Activated CD4-positive, alpha-beta T cell treated with anti-CD3 and anti-CD28 coated beads, Interleukin-2, amount 50 U/mL, for 24 hours (primary cell): ENCODE measurements around the gene ZNF354C.

Experiments
- DNase-seq, 2 donors: peaks; one replicate each; pipeline ENCODE4 v3.0.0-alpha.2; 2020; ENCODE audit warnings: low read depth in 1 of 2, low spot score in 1 of 2

Gene ZNF354C

DNA sequence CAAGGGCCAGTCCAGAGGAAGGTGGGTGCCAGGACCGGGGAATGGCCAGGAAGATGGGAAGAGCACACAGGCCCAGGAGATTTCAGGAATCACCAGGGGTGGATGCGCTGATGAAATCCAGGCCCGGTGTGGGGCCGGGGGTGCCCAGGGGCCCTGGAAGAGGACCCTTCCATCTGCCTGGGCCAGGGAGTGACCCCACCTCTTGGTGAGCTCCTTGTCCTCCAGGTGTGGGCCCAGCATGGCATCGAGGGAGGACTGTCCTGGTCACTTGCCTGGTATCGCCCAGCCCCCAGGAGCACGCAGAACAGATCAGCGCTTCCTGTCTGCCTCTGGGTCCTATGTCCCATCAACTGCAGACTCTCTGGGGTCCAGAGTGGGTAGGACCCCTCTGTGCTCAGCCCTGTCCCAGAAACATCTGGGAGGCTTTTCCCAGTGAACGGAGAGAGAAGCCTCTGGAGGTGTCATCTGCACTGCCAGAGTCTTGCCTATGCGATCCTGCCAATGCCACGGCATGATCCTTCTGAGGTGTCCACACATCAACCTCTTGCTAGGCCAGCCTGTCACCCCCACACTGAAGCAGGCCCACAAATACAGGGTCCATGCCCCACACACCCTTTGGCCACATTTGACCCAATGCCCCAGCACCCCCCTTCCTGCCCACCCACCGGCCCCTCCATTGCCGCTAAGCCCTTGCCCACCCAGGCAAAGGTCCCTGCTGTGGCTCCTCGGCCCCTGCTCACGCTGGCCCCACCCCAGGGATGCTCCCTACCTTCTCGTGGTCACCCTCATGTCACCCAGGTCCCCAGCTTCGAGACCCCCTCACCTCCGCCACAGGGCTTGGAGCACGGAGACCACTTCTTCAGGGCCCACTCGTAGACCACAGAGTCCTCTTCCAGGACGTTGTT, 67.2 kb downstream of the ZNF354C start:
- DNase-seq, result no peak

DNA sequence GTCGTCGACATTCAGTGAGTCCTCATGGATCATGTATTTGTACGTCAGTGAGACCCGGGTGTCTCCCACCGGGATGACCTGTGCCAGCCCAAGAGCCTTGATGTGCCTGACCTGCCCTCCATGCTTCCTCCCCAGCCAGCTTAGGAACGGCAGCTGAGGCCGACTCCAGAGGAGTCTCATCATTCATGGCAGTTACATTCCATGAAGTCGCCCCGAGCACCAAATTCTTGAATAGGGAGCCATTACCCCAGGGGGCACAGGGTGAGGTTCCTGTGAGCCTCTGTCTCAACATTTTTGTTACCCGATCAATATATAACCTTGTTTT, 67.8 kb downstream of the ZNF354C start:
- no peak for DNase-seq

DNA sequence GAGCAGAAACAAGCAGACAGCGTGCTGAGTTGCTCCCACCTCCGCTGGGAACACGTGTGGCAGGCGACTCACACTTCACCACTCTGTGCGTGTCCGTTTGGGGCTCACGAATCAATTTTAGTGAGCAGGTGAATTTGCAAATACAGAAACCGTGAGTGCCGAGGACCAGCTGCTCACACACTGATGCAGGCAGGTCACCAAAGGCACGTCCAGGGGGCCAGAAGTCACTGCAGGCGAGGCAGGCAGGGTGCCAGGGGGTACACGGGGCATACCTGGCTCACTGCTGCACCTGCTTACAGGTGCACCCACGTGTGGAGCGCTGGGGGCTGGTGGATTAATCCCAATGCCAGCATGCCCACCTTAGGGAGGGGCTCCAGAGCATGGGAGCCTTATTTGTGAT, 68.8 kb downstream of the ZNF354C start:
- no peak for DNase-seq

DNA sequence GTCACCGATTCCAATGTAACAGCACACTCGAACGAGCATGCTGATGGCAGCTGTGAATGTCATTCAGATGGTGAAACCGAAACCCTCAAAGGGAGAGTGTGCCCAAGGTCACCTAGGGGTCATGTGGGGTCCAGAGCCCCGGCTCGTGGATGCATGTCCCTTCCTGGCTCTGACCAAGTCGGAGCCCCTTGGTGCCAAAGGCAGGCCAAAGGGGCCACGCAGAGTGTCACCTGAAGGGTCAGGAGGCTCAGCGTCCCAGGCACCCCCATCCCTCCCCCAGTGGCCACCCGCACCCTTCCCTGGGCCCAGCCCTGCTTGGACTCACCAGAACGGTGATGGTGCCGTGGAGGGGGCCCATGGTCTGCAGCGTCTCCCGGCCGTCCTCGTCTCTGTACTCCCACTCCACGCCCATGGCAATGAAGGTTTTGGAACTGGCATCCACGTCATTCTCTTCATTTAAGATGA, 69.5 kb downstream of the ZNF354C start:
- no peak for DNase-seq

DNA sequence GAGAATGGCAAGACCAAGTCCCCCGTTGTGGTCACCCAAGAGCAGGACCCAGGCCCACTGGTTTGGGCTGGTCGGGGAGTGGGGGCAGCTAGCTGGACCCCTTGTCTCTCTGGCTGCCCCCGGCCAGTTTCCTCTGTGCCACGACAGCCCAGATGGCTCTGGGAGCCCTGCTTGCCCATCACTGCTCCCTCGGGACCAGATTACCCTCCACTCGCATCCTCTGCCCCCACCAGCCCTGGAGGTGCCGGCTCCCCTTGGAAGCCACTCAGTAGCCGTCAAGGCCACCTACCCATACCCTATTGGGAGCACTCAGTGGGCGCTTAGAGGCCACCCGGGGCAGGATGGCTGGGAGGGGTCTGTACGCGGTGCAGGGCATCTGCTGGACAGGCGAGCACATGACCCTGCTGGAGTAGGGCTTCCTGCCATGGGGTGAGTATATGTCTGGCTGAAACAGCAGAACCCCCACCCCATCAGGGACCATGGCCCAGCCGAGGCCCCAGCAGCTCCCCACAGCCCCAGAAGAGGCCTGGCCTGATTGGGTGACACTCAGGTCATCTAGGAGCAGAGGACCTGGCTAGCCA, 70.0 kb downstream of the ZNF354C start:
- no peak for DNase-seq

DNA sequence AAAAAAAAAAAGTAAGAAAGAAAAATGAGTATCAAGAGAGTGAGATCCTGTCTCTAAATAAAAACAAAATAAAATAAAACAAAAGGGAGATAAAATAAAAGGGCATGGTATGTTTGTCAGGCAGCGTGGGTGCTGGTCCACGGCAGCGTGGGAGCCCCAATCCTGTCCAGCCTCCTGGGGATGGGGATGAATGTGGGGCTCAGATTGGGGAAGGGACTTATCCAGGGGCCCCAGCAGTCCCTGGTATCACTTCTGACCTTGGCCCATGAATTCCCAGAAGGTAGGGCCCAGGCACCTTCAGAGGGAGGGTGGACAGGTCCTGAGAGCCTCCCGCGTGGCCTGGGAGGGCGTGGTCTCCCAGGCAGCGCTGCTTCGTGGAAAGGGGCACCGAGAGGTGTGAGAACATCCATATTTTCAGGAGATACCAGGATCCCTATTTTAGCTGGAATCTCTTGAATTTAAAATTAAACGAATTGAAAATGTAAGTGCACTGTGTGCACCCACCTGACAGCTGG, 71.2 kb downstream of the ZNF354C start:
- no peak for DNase-seq

DNA sequence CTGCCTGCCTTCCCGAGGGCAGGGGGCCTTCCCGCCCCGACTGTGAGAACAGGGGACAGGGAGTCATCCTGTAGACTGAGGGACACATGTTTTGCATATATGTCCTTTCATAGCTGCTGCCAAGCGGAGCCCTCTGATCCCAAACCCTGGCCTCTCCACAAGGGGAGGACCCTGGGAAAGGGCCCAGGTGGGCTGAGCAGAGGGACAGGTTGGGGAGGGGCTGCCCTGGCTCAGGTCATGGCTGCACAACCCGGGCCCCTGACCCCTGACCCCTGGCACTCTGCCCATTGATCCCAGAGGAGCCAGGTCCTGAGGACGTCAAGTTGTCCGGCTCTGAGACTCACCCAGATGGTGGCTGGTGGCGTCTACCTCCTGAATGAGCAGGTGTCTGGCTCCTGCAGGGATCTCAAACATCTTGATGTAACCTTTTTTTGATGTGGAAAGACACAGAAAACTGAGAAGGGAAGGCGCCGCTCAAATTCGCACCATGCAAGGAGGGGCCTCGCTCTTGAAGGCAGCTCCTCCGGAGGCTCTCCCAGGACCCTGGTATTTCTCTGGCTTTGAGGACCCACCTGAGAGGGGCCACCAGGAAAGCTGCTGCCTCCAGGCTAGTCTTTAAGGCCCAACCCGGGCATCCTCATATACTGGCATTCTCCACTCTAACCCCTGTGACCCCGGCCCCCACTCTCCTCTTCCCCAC, 71.9 kb downstream of the ZNF354C start:
- no peak for DNase-seq

DNA sequence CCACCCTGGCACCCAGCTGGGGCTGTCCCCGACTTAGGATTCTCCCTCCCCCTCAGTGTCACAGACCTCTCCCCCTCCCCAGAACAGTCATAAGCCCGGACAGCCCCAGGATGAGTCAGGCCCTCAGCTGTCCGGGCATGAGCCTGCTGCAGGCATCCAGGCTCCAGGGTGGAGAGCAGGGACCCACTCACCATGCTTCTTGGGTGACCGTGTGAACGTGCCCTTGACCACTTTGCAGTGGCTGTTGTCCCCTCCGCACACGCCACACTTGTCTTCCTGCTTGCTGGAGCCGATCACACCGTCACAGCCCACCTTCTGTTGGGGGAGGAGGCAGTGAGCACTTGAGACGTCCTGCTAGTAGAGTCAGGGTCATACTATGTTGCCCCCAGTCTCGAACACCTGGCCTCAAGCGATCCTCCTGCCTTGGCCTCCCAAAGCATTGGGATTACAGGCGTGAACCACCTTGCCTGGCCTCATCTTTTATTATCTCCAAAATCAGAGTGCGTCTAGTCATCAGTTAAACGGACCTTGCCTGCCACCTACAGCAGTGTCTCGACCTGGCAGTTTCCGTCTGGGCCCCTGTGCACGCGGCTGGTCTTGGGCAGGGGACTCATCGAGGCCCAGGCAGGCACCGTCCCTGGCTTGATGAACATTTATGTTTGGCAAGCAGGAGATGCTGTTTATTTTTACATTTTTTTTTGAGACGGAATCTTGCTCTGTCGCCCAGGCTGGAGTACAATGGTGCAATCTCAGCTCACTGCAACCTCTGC, 72.6 kb downstream of the ZNF354C start:
- DNase-seq, result no peak
